ENCODE data around the gene OTUD3.
"Not testable (repeated sequence)": the region's sequence is repeated elsewhere in the genome, so short reads cannot be mapped to it uniquely, and the experiment has no call there.

OTUD3 gene

GRCh38 chr1:19879227-19879626, 3.0 kb upstream of the OTUD3 start:
- H3K4me1 ChIP-seq, result peaks cover 0 to 19% (median 12%) of the 10 kb centered on the region in 4 donors
- DNase-seq, result no peak

GRCh38 chr1:19879661-19880060, 2.5 kb upstream of the OTUD3 start:
- peaks cover 0 to 24% (median 14%) of the 10 kb centered on the region in 4 donors for H3K4me1 ChIP-seq
- no peak overlapping the region for H3K27ac ChIP-seq
- no peak overlapping the region for H3K4me3 ChIP-seq
- peaks cover 0 to 20% of the 10 kb centered on the region in 2 donors for H3K27me3 ChIP-seq
- TF ChIP-seq CTCF (IDR thresholded peaks at IDR 0.05), result no peak
- no peak for DNase-seq
- H3K36me3 ChIP-seq, result no peaks in the 10 kb centered on the region
- no peaks in the 10 kb centered on the region for H3K9me3 ChIP-seq
- intact Hi-C loops (cut with DNase I; ENCODE audit: low total_unique reads), result no loop called here

More at GRCh38 chr1:19879227-19879626, 3.0 kb upstream of the OTUD3 start:
- TF ChIP-seq CTCF (IDR thresholded peaks at IDR 0.05), result no peak
- Histone ChIP-seq H3K27me3 (peaks cover 0 to 24% of the 10 kb centered on the region in 2 donors), H3K9me3 (no peaks in the 10 kb centered on the region), H3K4me3 (no peak overlapping the region), H3K36me3 (no peaks in the 10 kb centered on the region), H3K27ac (no peak overlapping the region)
- intact Hi-C loops (cut with DNase I; ENCODE audit: low total_unique reads), result no loop called here

- H3K4me3 ChIP-seq; H3K36me3 ChIP-seq; H3K27ac ChIP-seq; intact Hi-C loops (cut with DNase I; ENCODE audit: low total_unique reads); H3K9me3 ChIP-seq; DNase-seq: not testable (repeated sequence)
- H3K4me1 ChIP-seq, result peaks cover 0 to 34% (median 18%) of the 10 kb centered on the region in 4 donors
- H3K27me3 ChIP-seq, result peaks cover 0 to 12% of the 10 kb centered on the region in 2 donors
These were observed 1.4 kb upstream of the OTUD3 start for GRCh38 chr1:19880841-19881240.

- DNase-seq, result no peak
- Histone ChIP-seq H3K27me3 (no peaks in the 10 kb centered on the region), H3K9me3 (no peaks in the 10 kb centered on the region), H3K4me3 (no peak overlapping the region), H3K36me3 (peaks cover 0 to 6% (median 3%) of the 10 kb centered on the region in 3 donors), H3K27ac (no peak overlapping the region), H3K4me1 (peaks cover 0 to 34% (median 18%) of the 10 kb centered on the region in 4 donors)
- no peak for TF ChIP-seq CTCF (IDR thresholded peaks at IDR 0.05)
- intact Hi-C loops (cut with DNase I; ENCODE audit: low total_unique reads), result no loop called here
These were observed 2.1 kb downstream of the OTUD3 start for GRCh38 chr1:19884312-19884711.

- Histone ChIP-seq H3K27ac (no peak overlapping the region), H3K9me3 (no peaks in the 10 kb centered on the region), H3K4me3 (no peak overlapping the region), H3K4me1 (peaks cover 0 to 34% (median 18%) of the 10 kb centered on the region in 4 donors), H3K36me3 (peaks cover 0 to 12% (median 3%) of the 10 kb centered on the region in 3 donors), H3K27me3 (no peaks in the 10 kb centered on the region)
- DNase-seq, result no peak
- intact Hi-C loops (cut with DNase I; ENCODE audit: low total_unique reads), result no loop called here
- no peak for TF ChIP-seq CTCF (IDR thresholded peaks at IDR 0.05)
These were observed 3.6 kb downstream of the OTUD3 start for GRCh38 chr1:19885821-19886220.

- no peak overlapping the region for H3K4me3 ChIP-seq
- no peak for DNase-seq
- no peaks in the 10 kb centered on the region for H3K27me3 ChIP-seq
- no peak overlapping the region for H3K27ac ChIP-seq
- peaks cover 0 to 26% (median 17%) of the 10 kb centered on the region in 4 donors for H3K4me1 ChIP-seq
- TF ChIP-seq CTCF (IDR thresholded peaks at IDR 0.05), result no peak
- H3K9me3 ChIP-seq, result no peaks in the 10 kb centered on the region
- H3K36me3 ChIP-seq, result peaks cover 0 to 28% (median 21%) of the 10 kb centered on the region in 3 donors
- intact Hi-C loops (cut with DNase I; ENCODE audit: low total_unique reads), result no loop called here
These were observed 5.9 kb downstream of the OTUD3 start for GRCh38 chr1:19888112-19888511.
